K562 (cell line): ENCODE measurements around the gene TNPO3. TPM values are rescaled to one million over a fixed set of nuclear protein-coding genes. Genes with fewer than 3 reads are reported as not detected.
A peak's percentile ranks its signal among the peaks of the same experiment; 100 is the strongest.

Experiments used
- BRD9 ChIP-seq: fragments of 450-650 bp; IDR thresholded peaks from 2 replicates; pipeline ENCODE4 v1.6.1; 2018; ENCODE audit warnings: low read depth; ENCODE audit not compliant: partially characterized antibody
- CTCF ChIP-seq, 3 experiments: IDR thresholded peaks in 2 of 3; conservative IDR thresholded peaks in 1 of 3; 2 replicates each; pipeline ENCODE4 v1.5.1; 2011 to 2012; ENCODE audit warnings: low read length in 3 of 3, mild to moderate bottlenecking in 3 of 3, control low read depth in 2 of 3, improper control_type of control experiment in 1 of 3, inconsistent platforms in 1 of 3, low read depth in 1 of 3, mixed read lengths in 1 of 3, moderate library complexity in 1 of 3; ENCODE audit not compliant: insufficient read depth in 2 of 3
- HCFC1 ChIP-seq: IDR thresholded peaks from 2 replicates; pipeline ENCODE4 v1.6.1; 2012; ENCODE audit warnings: low read depth, low read length, improper control_type of control experiment
- NONO ChIP-seq, 2 experiments: fragments of 200-400 bp in 1 of 2; fragments of 450-650 bp in 1 of 2; formaldehyde crosslinking in 1 of 2; IDR thresholded peaks; 2 replicates each; pipeline ENCODE4 v1.6.1; 2017; ENCODE audit warnings: low read depth in 2 of 2, mild to moderate bottlenecking in 2 of 2, moderate library complexity in 2 of 2, low read length in 1 of 2
- NR3C1 ChIP-seq: sonication (generic); formaldehyde crosslinking; IDR thresholded peaks from 2 replicates; pipeline ENCODE4 v1.8.1; 2022; ENCODE audit warnings: missing genetic modification reagents
- SPI1 ChIP-seq: IDR thresholded peaks from 2 replicates; pipeline ENCODE4 v1.6.1; 2011; ENCODE audit warnings: low read depth, low read length, control low read depth, borderline replicate concordance
- ZNF318 ChIP-seq, 2 experiments: fragments of 450-650 bp; IDR thresholded peaks; 2 replicates each; pipeline ENCODE4 v1.6.1; 2016; ENCODE audit warnings: mild to moderate bottlenecking in 2 of 2, borderline replicate concordance in 1 of 2, low read depth in 1 of 2, moderate library complexity in 1 of 2
- polyA plus RNA-seq, 8 experiments: library from polyadenylated mRNA; depleted of rRNA in 4 of 8; stranded (reverse) in 5 of 8; unstranded in 3 of 8; fragments of >200 nt; fragmentation: Nextera tagmentation in 2 of 8; fragmentation: Illumina TruSeq in 1 of 8; extraction: Ambion mirVana in 2 of 8; extraction: Trizol in 1 of 8; gene quantifications; 2 replicates each; pipeline versions ENCODE4 v1.2.1 to v1.2.3, GENCODE V29; 2011 to 2014; ENCODE audit warnings: inconsistent platforms in 1 of 8, missing spikeins in 1 of 8
- total RNA-seq, 7 experiments: library from RNA; depleted of rRNA in 6 of 7; stranded (reverse); fragments of >200 nt in 6 of 7; fragmentation: Illumina TruSeq in 2 of 7; extraction: Trizol in 2 of 7; gene quantifications; 2 replicates each; pipeline versions ENCODE4 v1.2.1 to v1.2.3, GENCODE V29; 2011 to 2021; ENCODE audit warnings: low replicate concordance in 1 of 7

The TNPO3 gene
- total and polyA plus RNA-seq, 9 of the 15 experiments (the other 6 are each of a cell fraction or from before 2014, with no cell fraction given), result 35.8 to 125 (median 110) TPM

- TF ChIP-seq SPI1, result no peak
- no peak for TF ChIP-seq NR3C1 (CRISPR knock-in tag)
- TF ChIP-seq ZNF318 (IDR thresholded peaks at IDR 0.05; ENCODE audit: borderline replicate concordance in 1 of 2, low read depth in 1 of 2), result no peak
- no peak for TF ChIP-seq HCFC1
- TF ChIP-seq BRD9, result no peak
- TF ChIP-seq NONO (IDR thresholded peaks at IDR 0.05; ENCODE audit: low read depth in 2 of 2, low read length in 1 of 2), result no peak
- peak in 2 of 3 experiments; percentile 13 to 29; a peak in 1 of 6 replicates for TF ChIP-seq CTCF (IDR thresholded peaks at IDR 0.05 in 2 of 3, conservative IDR thresholded peaks at IDR 0.05 in 1 of 3; ENCODE audit: insufficient read depth in 2 of 3, low read depth in 1 of 3, low read length in 3 of 3)
These were observed 115.0 kb downstream of the TNPO3 start (continued) for GRCh38 chr7:128939861-128940410.
